Choroid plexus epithelial cell (primary cell): ENCODE data around the gene FRMPD1.

Experiments
- DNase-seq: peaks from one replicate; pipeline ENCODE4 v3.0.0-alpha.2; 2010; ENCODE audit warnings: low read depth
- H3K4me3 ChIP-seq: 2 replicates; pipeline ENCODE4 v1.5.1; 2011; ENCODE audit warnings: low read depth, mild to moderate bottlenecking, control low read depth, low read length, moderate library complexity
- TF ChIP-seq, protein P1 (sequence below): conservative IDR thresholded peaks from 2 replicates; pipeline ENCODE4 v1.5.1; 2011; ENCODE audit warnings: low read depth, mild to moderate bottlenecking, control low read depth, inconsistent platforms, low read length, moderate library complexity

FRMPD1 gene

GRCh38 chr9:37645903-37646506, 4.7 kb upstream of the FRMPD1 start:
- DNase-seq: no peak
- no peak overlapping the region for H3K4me3 ChIP-seq
- TF ChIP-seq, protein P1, sequence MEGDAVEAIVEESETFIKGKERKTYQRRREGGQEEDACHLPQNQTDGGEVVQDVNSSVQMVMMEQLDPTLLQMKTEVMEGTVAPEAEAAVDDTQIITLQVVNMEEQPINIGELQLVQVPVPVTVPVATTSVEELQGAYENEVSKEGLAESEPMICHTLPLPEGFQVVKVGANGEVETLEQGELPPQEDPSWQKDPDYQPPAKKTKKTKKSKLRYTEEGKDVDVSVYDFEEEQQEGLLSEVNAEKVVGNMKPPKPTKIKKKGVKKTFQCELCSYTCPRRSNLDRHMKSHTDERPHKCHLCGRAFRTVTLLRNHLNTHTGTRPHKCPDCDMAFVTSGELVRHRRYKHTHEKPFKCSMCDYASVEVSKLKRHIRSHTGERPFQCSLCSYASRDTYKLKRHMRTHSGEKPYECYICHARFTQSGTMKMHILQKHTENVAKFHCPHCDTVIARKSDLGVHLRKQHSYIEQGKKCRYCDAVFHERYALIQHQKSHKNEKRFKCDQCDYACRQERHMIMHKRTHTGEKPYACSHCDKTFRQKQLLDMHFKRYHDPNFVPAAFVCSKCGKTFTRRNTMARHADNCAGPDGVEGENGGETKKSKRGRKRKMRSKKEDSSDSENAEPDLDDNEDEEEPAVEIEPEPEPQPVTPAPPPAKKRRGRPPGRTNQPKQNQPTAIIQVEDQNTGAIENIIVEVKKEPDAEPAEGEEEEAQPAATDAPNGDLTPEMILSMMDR: no peak

- DNase-seq: no peak
- no peak overlapping the region for H3K4me3 ChIP-seq
- TF ChIP-seq, protein P1: no peak
These were observed 368 bp upstream of the FRMPD1 start for GRCh38 chr9:37650299-37650872.

- no peak for DNase-seq
- TF ChIP-seq, protein P1: no peak
- H3K4me3 ChIP-seq: no peak overlapping the region
These were observed 1.5 kb downstream of the FRMPD1 start for GRCh38 chr9:37652261-37652660.

DNA sequence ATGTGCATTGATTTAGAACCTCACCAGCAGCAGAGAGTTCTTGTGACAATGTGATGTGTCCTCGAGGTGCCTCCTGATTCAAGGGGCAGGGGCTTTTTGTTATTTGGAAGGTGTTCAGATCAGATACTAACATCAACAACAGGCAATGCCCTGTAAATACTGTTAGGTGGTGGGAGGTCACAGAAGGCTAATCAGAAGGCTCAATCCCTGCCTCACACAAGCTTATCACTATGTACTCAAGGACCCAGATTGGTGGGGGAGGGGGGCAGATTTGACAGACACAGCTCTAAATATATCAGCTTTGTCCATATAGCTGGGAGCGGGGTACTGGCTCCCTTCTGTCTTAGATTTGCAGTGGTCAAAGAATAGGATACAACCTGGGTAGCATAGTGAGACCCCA, 2.6 kb downstream of the FRMPD1 start:
- no peak overlapping the region for H3K4me3 ChIP-seq
- TF ChIP-seq, protein P1: no peak
- no peak for DNase-seq

- no peak for DNase-seq
- H3K4me3 ChIP-seq: no peak overlapping the region
- TF ChIP-seq, protein P1: no peak
These were observed 6.2 kb downstream of the FRMPD1 start for GRCh38 chr9:37656936-37657335.

GRCh38 chr9:37660691-37661090, 9.9 kb downstream of the FRMPD1 start:
- DNase-seq: no peak
- no peak overlapping the region for H3K4me3 ChIP-seq
- TF ChIP-seq, protein P1: no peak

DNA sequence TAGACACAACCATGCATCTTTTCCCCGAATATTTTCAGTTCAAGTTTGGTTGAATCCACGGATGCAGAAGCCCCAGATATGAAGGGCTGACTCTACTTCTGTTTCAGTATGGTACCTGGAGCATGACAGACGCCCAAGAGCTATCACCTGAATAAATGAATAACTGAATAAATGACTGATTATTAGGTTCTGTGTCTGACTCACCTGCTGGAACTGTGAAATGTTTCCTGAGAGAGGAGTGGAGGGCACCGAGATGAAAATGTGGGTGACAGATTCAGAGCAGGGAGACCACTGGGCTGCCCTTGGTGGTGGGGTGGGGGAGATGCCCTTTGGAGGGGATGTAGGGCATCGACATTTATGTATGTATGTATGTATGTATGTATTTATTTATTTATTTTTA, 13.2 kb downstream of the FRMPD1 start:
- H3K4me3 ChIP-seq: no peak overlapping the region
- TF ChIP-seq, protein P1: no peak
- no peak for DNase-seq
